Effector memory CD4-positive, alpha-beta T cell (primary cell): ENCODE measurements around the gene FANCI.

Source experiments
- DNase-seq, 3 donors: peaks; one replicate each; pipeline ENCODE4 v3.0.0-alpha.2; 2020
- H3K27ac ChIP-seq: 2 replicates; pipeline ENCODE4 v1.7.0; 2013; ENCODE audit warnings: mild to moderate bottlenecking, low read length, moderate library complexity; ENCODE audit not compliant: insufficient read depth, poor library complexity, severe bottlenecking
- H3K27me3 ChIP-seq: replicated peaks from 2 replicates; pipeline ENCODE4 v1.7.0; 2013; ENCODE audit warnings: mild to moderate bottlenecking, low read length; ENCODE audit not compliant: insufficient read depth, control insufficient read depth, poor library complexity, severe bottlenecking
- H3K36me3 ChIP-seq: 2 replicates; pipeline ENCODE4 v1.7.0; 2013; ENCODE audit warnings: mild to moderate bottlenecking, low read length, moderate library complexity; ENCODE audit not compliant: control insufficient read depth, insufficient read depth
- H3K4me1 ChIP-seq: 2 replicates; pipeline ENCODE4 v1.7.0; 2013; ENCODE audit warnings: low read length, mild to moderate bottlenecking; ENCODE audit not compliant: control insufficient read depth, insufficient read depth, poor library complexity, severe bottlenecking
- H3K4me3 ChIP-seq: 2 replicates; pipeline ENCODE4 v1.7.0; 2013; ENCODE audit warnings: low read length, low read depth, mild to moderate bottlenecking; ENCODE audit not compliant: insufficient read depth, poor library complexity, severe bottlenecking
- H3K9me3 ChIP-seq: 2 replicates; pipeline ENCODE4 v1.7.0; 2013; ENCODE audit warnings: mild to moderate bottlenecking, low read length, moderate library complexity; ENCODE audit not compliant: control insufficient read depth

FANCI gene

GRCh38 chr15:89319678-89320077 is 75.9 kb downstream of the FANCI start:
- H3K4me3 ChIP-seq: no peak overlapping the region
- no peak overlapping the region for H3K27ac ChIP-seq
- no peaks in the 10 kb centered on the region for H3K27me3 ChIP-seq
- DNase-seq: no peak
- H3K9me3 ChIP-seq: no peaks in the 10 kb centered on the region
- peaks cover 98% of the 10 kb centered on the region for H3K36me3 ChIP-seq
- H3K4me1 ChIP-seq: no peaks in the 10 kb centered on the region

GRCh38 chr15:89320200-89320599 is 76.4 kb downstream of the FANCI start:
- Histone ChIP-seq H3K27ac (no peak overlapping the region), H3K4me1 (no peaks in the 10 kb centered on the region), H3K27me3 (no peaks in the 10 kb centered on the region), H3K9me3 (no peaks in the 10 kb centered on the region), H3K4me3 (no peak overlapping the region), H3K36me3 (peaks cover 99% of the 10 kb centered on the region)
- no peak for DNase-seq

- no peak for DNase-seq
- no peak overlapping the region for H3K4me3 ChIP-seq
- H3K27me3 ChIP-seq: no peaks in the 10 kb centered on the region
- H3K4me1 ChIP-seq: no peaks in the 10 kb centered on the region
- peaks cover 99% of the 10 kb centered on the region for H3K36me3 ChIP-seq
- no peak overlapping the region for H3K27ac ChIP-seq
- H3K9me3 ChIP-seq: no peaks in the 10 kb centered on the region
These were observed 78.0 kb downstream of the FANCI start for GRCh38 chr15:89321521-89322410.

- H3K36me3 ChIP-seq: peaks cover 99% of the 10 kb centered on the region
- no peaks in the 10 kb centered on the region for H3K9me3 ChIP-seq
- no peak for DNase-seq
- H3K4me1 ChIP-seq: no peaks in the 10 kb centered on the region
- no peak overlapping the region for H3K27ac ChIP-seq
- H3K27me3 ChIP-seq: no peaks in the 10 kb centered on the region
- no peak overlapping the region for H3K4me3 ChIP-seq
These were observed 79.0 kb downstream of the FANCI start for GRCh38 chr15:89322822-89323221.

GRCh38 chr15:89323825-89324224 is 80.0 kb downstream of the FANCI start:
- DNase-seq: no peak
- Histone ChIP-seq H3K36me3 (peaks cover 99% of the 10 kb centered on the region), H3K27ac (peak overlapping the region; percentile 16)

GRCh38 chr15:89325039-89325803 is 81.4 kb downstream of the FANCI start:
- no peak overlapping the region for H3K27ac ChIP-seq
- H3K4me1 ChIP-seq: peaks cover 11% of the 10 kb centered on the region
- no peak overlapping the region for H3K4me3 ChIP-seq
- no peaks in the 10 kb centered on the region for H3K27me3 ChIP-seq
- DNase-seq: no peak
- H3K9me3 ChIP-seq: no peaks in the 10 kb centered on the region
- H3K36me3 ChIP-seq: peaks cover 99% of the 10 kb centered on the region

More at GRCh38 chr15:89323825-89324224, 80.0 kb downstream of the FANCI start:
- no peaks in the 10 kb centered on the region for H3K27me3 ChIP-seq
- no peak overlapping the region for H3K4me3 ChIP-seq
- no peaks in the 10 kb centered on the region for H3K4me1 ChIP-seq
- no peaks in the 10 kb centered on the region for H3K9me3 ChIP-seq

- H3K27me3 ChIP-seq: no peaks in the 10 kb centered on the region
- H3K4me3 ChIP-seq: no peak overlapping the region
- peak overlapping the region; percentile 13 for H3K27ac ChIP-seq
- DNase-seq: no peak
- peaks cover 93% of the 10 kb centered on the region for H3K36me3 ChIP-seq
- H3K9me3 ChIP-seq: no peaks in the 10 kb centered on the region
- H3K4me1 ChIP-seq: peaks cover 19% of the 10 kb centered on the region
These were observed 82.5 kb downstream of the FANCI start for GRCh38 chr15:89326316-89326715.

GRCh38 chr15:89327113-89327512 is 83.3 kb downstream of the FANCI start:
- Histone ChIP-seq H3K27ac (no peak overlapping the region), H3K9me3 (no peaks in the 10 kb centered on the region), H3K36me3 (peaks cover 93% of the 10 kb centered on the region), H3K27me3 (no peaks in the 10 kb centered on the region), H3K4me3 (no peak overlapping the region), H3K4me1 (peaks cover 27% of the 10 kb centered on the region)
- no peak for DNase-seq

- no peak overlapping the region for H3K4me3 ChIP-seq
- no peak for DNase-seq
- peaks cover 42% of the 10 kb centered on the region for H3K4me1 ChIP-seq
- peaks cover 88% of the 10 kb centered on the region for H3K36me3 ChIP-seq
- no peaks in the 10 kb centered on the region for H3K9me3 ChIP-seq
- H3K27ac ChIP-seq: no peak overlapping the region
- no peaks in the 10 kb centered on the region for H3K27me3 ChIP-seq
These were observed 84.8 kb downstream of the FANCI start for GRCh38 chr15:89328398-89329254.
